ENCODE data around the gene CRYL1. TPM values are rescaled to one million over a fixed set of nuclear protein-coding genes. Genes with fewer than 3 reads are reported as not detected.

Gene CRYL1
- total and polyA plus RNA-seq, 2 of the 13 experiments (the other 11 are each of a cell fraction or from before 2014, with no cell fraction given), result 57.2 to 115 TPM

DNA sequence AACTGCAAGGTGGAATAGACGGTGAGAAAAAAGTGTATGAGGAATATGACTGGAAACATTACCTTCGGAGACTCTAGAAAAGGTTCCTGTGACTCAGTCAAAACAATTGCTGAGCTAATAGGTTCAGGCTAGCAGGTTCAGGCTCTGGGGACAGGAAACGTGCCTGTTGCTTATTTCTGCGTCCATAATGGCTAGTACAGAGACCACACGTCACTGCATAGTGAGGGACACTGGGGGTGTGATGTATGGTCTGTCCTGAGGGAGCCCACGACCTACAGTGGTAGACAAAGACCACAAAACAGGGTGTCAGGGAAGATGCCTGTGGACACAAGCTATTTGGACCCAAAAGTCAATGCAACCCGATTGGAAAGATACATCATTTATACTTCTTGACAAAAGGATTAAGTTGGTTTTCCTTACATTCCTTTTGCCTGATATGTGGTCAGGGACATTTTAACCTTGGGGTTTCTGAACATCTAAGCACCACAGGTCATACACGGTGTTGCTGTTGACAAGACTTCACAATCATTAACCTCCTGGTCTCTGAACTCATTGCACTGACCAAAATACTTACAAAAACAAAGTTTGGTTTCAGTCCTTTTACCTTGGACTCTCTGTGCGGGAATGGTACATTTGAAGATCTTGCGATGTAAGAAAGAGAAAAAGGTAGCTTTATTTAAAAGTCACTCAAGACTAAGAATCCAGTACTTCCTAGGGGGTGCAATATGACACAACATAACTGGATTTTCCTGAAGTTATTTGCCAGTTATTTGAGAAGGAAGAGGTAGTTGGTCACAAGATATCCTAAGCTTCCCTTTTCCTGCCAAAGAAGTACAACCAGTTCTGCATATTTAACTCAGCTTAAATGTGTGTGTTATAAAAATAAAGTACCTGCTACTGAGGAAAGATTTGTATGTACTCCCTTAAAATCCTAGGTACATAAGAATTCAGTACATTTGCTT lies 20.0 kb downstream of the CRYL1 start (continued):
- TF ChIP-seq WIZ (CRISPR knock-in tag; IDR thresholded peaks at IDR 0.05) (no peak), FOXK2 (IDR thresholded peaks at IDR 0.05) (peak; percentile 61; the same call in 1 of the 2 replicates), MAZ (IDR thresholded peaks at IDR 0.05; ENCODE audit: borderline replicate concordance, low read depth, low read length) (no peak), MAZ (CRISPR knock-in tag; IDR thresholded peaks at IDR 0.05; ENCODE audit: low read depth) (no peak), ZMAT3 (CRISPR knock-in tag; conservative IDR thresholded peaks at IDR 0.05) (0 out of 2 replicates have a peak, but pooled peaks have one; percentile 32), REPIN1 (CRISPR knock-in tag; IDR thresholded peaks at IDR 0.05; ENCODE audit: borderline replicate concordance, low read depth) (peak; percentile 70; the same call in 1 of the 2 replicates), NFATC3 (CRISPR knock-in tag; IDR thresholded peaks at IDR 0.05) (no peak), ZNF235 (CRISPR knock-in tag; IDR thresholded peaks at IDR 0.05; ENCODE audit: borderline replicate concordance) (no peak), RBM22 (optimal IDR thresholded peaks at IDR 0.05; ENCODE audit: low read length) (no peak), HNF4G (IDR thresholded peaks at IDR 0.05; ENCODE audit: borderline replicate concordance, low read depth, low read length) (peak; percentile 58; the same call in 1 of the 2 replicates), HNF4G (CRISPR knock-in tag; IDR thresholded peaks at IDR 0.05; ENCODE audit: borderline replicate concordance, low read depth) (peak; percentile 70; the same call in 1 of the 2 replicates), ZNF383 (CRISPR knock-in tag; IDR thresholded peaks at IDR 0.05; ENCODE audit: borderline replicate concordance) (no peak), ZNF777 (CRISPR knock-in tag; IDR thresholded peaks at IDR 0.05) (no peak), ZNF563 (CRISPR knock-in tag; IDR thresholded peaks at IDR 0.05) (no peak), ZNF431 (CRISPR knock-in tag; IDR thresholded peaks at IDR 0.05; ENCODE audit: borderline replicate concordance, low read depth) (no peak), NFIC (IDR thresholded peaks at IDR 0.05; ENCODE audit: low read length) (no peak), SMARCC2 (IDR thresholded peaks at IDR 0.05) (no peak)
- TF ChIP-seq, protein P1, sequence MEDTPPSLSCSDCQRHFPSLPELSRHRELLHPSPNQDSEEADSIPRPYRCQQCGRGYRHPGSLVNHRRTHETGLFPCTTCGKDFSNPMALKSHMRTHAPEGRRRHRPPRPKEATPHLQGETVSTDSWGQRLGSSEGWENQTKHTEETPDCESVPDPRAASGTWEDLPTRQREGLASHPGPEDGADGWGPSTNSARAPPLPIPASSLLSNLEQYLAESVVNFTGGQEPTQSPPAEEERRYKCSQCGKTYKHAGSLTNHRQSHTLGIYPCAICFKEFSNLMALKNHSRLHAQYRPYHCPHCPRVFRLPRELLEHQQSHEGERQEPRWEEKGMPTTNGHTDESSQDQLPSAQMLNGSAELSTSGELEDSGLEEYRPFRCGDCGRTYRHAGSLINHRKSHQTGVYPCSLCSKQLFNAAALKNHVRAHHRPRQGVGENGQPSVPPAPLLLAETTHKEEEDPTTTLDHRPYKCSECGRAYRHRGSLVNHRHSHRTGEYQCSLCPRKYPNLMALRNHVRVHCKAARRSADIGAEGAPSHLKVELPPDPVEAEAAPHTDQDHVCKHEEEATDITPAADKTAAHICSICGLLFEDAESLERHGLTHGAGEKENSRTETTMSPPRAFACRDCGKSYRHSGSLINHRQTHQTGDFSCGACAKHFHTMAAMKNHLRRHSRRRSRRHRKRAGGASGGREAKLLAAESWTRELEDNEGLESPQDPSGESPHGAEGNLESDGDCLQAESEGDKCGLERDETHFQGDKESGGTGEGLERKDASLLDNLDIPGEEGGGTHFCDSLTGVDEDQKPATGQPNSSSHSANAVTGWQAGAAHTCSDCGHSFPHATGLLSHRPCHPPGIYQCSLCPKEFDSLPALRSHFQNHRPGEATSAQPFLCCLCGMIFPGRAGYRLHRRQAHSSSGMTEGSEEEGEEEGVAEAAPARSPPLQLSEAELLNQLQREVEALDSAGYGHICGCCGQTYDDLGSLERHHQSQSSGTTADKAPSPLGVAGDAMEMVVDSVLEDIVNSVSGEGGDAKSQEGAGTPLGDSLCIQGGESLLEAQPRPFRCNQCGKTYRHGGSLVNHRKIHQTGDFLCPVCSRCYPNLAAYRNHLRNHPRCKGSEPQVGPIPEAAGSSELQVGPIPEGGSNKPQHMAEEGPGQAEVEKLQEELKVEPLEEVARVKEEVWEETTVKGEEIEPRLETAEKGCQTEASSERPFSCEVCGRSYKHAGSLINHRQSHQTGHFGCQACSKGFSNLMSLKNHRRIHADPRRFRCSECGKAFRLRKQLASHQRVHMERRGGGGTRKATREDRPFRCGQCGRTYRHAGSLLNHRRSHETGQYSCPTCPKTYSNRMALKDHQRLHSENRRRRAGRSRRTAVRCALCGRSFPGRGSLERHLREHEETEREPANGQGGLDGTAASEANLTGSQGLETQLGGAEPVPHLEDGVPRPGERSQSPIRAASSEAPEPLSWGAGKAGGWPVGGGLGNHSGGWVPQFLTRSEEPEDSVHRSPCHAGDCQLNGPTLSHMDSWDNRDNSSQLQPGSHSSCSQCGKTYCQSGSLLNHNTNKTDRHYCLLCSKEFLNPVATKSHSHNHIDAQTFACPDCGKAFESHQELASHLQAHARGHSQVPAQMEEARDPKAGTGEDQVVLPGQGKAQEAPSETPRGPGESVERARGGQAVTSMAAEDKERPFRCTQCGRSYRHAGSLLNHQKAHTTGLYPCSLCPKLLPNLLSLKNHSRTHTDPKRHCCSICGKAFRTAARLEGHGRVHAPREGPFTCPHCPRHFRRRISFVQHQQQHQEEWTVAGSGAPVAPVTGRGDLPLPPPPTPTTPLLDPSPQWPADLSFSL (CRISPR knock-in tag; IDR thresholded peaks at IDR 0.05), result peak; percentile 76
- TF ChIP-seq, protein P2, sequence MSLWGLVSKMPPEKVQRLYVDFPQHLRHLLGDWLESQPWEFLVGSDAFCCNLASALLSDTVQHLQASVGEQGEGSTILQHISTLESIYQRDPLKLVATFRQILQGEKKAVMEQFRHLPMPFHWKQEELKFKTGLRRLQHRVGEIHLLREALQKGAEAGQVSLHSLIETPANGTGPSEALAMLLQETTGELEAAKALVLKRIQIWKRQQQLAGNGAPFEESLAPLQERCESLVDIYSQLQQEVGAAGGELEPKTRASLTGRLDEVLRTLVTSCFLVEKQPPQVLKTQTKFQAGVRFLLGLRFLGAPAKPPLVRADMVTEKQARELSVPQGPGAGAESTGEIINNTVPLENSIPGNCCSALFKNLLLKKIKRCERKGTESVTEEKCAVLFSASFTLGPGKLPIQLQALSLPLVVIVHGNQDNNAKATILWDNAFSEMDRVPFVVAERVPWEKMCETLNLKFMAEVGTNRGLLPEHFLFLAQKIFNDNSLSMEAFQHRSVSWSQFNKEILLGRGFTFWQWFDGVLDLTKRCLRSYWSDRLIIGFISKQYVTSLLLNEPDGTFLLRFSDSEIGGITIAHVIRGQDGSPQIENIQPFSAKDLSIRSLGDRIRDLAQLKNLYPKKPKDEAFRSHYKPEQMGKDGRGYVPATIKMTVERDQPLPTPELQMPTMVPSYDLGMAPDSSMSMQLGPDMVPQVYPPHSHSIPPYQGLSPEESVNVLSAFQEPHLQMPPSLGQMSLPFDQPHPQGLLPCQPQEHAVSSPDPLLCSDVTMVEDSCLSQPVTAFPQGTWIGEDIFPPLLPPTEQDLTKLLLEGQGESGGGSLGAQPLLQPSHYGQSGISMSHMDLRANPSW (CRISPR knock-in tag; IDR thresholded peaks at IDR 0.05; ENCODE audit: borderline replicate concordance), result peak; percentile 28; the same call in 1 of the 2 replicates

Measured in HepG2 (cell line).